ENCODE results near the gene EGFR.

Gene EGFR

DNA sequence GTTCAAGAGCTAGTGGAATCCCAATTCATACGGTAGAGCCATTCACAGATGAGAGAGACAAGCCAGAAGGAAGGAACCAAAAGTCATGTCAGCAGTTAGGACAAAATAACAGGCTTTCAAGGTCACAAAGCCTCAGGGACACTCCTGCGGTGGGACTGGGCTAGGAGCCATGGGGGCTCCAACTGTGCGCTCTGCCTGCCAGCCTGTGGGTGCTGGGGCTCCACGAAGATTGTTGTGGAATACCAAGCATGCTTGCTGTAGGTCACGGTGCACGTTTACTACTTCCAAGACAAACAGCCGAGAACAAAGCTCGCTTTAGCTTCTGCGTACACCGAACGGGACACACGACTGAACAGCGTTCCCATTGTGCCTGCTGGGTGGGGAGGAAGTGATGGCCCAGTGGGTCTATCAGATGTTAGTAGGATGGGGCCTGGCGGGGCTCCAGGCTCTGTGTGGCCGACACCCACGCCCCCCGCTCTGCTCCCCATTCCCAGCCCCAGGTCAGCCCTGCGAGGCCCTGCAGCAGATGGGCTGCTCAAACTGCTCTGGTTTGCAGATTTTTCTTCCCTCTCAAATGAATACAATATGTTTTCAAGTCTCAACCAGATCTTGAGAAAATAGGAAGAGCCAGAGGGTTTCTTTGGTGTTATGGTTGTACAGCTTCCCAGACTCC is 158.9 kb downstream of the EGFR start:
- DNase-seq: no peak

DNA sequence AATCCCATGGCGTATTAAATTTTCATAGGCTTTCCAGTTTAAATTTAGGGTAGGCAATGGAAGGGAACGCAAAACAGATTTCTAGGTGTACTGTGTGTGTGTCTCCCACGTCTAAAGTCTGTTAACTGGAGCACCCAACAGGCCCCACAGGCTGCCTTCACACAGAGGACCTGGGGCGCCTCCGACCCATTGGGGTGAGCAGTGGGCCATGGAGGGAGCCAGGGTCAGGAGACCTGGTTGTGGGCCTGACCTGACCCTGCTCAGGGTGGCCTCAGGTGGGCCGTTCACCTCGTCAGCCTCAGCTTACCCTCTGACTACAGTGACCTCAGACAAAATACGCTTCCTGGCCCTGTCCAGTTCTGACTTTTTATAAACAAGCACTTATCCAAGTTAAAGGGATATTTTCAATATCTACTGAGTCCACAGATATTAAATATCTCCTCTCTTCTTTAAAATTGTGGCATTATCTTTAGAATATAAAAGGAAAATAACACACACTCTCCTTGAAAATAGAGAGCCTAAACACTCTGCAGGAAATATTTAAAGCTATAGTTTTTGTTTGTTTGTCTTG is 159.6 kb downstream of the EGFR start:
- no peak for DNase-seq

DNA sequence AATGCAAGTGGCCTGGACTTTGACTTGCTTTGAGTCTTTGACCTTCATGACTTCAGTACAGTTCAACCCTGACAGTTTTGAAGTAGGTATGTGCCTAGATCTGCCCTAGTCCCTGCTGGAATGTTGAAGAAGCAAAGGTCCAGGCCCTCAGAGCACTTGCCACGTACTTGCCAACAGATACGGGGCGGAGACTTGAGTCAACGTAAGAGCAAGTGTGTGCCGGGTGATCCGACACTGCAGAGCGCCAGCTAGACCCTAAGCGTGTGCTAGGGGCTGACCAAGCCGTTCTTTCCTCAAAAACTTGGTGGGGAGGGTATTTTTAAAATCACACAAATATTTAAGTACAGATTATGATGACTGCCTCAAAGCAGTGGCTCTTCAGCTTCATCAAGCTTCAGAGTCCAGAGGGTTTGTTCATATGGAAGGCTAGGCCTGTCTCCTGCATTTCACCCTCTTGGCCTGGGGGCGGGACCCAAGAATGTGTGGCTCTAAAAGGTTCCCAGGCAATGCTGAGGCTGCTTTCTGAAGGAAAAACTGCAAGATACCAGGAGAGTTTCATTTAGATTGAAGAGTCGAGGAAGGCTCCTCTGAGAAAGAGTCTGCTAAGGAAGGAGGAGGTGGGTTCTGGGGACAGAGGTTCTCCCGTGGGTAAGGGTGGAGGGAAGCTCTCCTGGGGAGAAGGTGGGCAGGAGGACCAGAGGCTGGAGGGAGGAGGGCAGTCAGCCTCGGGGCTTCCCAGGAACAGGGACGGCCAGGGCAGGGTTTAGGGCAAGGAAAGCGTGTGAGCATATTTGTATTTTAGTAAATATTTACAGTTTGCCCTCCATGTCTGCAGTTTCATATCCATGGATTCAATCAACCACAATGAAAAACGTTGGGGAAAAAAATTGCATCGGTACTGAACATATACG is 160.3 kb downstream of the EGFR start:
- no peak for DNase-seq

DNA sequence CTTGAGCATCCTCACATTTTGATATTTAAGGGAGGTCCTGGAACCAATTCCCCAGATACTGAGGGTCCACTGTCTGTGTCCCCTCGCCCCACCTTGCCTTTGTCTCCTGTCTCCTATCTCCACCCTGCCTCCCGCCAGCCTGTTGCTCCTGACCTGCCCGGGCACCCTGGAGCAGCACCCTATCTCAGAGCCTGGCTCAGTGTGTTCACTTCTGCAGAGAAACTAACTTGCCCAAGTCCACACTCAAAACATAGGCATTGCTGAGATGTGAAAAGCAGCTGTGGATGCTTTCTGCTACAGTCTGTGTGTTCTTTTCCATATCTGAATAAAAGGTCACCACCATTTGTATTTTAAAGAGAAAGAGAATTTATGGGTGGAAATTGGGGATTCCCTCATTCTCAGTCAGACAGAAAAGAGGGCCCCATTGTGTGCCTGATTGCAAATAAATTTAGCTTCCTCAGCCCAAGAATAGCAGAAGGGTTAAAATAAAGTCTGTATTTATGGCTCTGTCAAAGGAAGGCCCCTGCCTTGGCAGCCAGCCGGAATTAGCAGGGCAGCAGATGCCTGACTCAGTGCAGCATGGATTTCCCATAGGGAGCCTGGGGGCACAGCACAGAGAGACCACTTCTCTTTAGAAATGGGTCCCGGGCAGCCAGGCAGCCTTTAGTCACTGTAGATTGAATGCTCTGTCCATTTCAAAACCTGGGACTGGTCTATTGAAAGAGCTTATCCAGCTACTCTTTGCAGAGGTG is 161.3 kb downstream of the EGFR start:
- DNase-seq: no peak

DNA sequence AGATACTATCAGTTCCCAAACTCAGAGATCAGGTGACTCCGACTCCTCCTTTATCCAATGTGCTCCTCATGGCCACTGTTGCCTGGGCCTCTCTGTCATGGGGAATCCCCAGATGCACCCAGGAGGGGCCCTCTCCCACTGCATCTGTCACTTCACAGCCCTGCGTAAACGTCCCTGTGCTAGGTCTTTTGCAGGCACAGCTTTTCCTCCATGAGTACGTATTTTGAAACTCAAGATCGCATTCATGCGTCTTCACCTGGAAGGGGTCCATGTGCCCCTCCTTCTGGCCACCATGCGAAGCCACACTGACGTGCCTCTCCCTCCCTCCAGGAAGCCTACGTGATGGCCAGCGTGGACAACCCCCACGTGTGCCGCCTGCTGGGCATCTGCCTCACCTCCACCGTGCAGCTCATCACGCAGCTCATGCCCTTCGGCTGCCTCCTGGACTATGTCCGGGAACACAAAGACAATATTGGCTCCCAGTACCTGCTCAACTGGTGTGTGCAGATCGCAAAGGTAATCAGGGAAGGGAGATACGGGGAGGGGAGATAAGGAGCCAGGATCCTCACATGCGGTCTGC is 162.2 kb downstream of the EGFR start:
- no peak for DNase-seq

DNA sequence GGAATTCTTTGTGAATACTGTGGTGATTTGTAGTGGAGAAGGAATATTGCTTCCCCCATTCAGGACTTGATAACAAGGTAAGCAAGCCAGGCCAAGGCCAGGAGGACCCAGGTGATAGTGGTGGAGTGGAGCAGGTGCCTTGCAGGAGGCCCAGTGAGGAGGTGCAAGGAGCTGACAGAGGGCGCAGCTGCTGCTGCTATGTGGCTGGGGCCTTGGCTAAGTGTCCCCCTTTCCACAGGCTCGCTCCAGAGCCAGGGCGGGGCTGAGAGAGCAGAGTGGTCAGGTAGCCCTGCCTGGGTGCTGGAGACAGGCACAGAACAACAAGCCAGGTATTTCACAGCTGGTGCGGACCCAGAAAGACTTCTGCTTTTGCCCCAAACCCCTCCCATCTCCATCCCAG is 162.9 kb downstream of the EGFR start:
- DNase-seq: no peak

DNA sequence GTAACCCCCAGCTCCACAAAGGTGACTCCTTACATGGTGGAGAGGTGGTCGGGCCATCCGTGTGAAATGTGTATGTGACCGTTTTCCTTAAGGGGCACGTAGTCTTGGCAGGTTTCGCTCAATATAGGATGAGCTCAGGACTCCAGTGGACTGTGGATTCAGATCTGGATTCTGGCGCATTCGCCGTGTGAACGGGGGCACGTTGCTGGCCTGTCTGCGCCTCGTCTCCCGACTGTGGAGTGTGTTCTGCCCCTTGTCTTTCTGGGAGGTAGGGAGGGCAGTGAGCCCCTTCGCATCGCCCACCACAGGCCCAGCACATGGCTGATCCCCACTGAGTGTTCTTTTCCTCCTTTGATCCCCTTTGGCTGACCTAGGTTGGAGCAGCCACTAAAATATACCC is 165.1 kb downstream of the EGFR start:
- no peak for DNase-seq

DNA sequence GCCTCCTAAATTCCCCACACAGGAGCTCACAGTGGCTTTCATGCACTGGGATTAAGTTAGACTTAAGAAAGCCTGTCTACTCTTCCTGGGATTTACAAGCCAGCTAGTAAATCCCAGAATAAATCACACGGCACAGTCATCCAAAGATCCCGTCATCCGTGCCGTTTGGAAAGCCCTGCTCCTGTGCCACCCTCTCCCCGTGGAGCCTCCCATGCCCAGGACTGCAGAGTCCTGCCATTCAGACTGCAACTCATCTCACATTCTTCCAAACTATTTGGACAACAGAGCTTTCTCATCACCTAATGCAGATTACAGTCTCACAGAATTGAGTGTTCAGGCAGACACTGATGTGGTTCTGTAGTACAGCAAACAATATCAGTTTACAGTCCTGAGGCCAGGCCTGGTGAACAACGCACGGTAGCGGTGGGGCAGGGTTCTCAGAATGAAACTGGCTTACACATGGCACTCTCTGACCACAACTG is 166.5 kb downstream of the EGFR start:
- DNase-seq: no peak

DNA sequence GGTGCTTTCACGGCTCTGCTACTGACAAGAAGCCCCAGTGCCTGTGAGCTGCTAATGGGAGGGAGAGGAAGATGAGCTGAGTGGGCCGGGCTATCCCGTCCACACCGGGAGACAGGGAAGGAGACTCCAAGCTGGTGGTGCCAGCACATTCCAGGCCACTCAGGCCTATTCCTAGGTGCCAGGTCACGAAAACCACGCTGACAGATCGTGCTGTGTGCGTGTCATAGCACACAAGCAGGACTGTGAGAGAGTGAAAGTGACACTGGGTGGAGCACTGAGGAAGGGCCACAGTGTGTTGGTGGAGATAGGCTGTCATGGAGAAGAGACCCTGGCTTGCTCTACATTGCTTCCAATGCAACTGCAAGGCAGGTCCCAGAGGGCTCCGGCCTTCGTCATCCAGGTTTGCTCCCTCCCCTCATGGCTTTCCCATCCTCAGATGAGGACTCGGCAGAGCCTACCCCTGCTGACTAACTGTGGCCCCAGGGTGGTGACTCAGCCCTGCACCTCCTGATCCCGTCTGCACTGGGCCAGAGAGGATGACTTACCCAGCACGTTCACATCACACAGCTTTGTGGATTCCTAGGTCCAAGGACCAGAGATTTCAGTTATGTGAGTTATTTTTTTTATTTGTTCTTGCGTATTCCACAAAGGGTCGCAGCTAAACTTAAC is 167.3 kb downstream of the EGFR start:
- no peak for DNase-seq

DNA sequence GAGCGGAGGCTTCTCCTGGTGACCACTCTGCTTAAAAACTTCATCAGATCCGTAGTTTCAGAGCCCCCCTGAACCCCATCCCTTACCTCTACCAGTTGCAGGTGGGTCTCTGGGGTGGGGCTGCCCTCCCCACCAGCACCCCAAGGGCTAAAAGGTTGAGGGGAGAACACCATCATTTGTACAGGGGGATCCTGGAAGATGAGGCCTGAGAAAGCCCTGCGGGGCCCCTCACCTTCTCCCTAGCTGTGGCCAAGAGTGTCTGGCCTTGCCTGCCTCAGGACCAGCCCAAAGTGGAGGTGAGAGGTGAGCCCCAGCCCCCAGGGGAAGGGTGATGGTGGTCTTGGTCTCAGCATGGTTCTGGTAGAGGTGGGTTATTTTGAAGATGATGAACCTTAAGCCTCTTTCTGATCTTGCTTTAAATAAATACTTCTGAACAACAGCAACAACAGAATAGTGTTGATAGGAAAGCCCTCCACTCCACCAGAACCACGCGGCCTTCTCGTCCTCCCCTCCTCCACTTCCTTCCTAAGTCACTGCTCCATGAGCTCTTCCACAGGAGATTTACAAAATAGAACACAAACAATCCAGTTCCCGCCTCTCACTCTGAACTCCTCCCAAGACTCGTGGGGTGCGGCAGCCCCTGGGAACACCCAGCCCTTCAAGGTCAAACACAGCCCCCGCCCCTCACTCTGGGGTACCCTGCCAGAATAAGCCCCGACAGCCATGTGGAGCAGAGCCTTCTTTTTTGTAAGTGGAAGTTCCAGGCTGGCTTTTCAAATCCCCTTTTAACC is 169.1 kb downstream of the EGFR start:
- no peak for DNase-seq

DNA sequence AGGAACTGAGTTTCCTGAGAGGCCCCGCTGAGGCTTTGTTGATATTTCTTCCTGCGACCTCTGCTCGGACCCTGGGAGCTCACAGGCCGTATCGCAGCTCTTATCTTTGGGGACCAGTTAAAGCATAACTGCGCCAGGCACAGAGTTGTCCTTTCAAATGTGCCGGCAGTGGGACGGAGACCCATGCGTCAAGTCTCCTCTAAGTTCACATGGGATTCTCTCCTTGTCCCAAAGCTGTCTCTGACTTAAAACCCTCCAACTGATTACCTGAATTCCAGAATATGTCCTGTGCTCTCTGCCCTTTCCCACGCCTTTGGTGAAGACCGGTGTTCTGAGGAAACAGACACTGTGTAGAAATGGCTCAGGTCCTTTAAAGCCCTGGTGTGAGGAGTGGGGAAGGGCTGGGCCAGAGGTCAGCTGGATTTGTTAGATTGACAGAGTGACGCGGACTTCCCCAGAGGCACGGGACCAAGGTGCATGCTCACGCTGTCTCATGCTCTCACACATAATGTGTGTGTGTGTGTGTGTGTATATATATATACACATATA is 169.8 kb downstream of the EGFR start:
- DNase-seq: no peak

DNA sequence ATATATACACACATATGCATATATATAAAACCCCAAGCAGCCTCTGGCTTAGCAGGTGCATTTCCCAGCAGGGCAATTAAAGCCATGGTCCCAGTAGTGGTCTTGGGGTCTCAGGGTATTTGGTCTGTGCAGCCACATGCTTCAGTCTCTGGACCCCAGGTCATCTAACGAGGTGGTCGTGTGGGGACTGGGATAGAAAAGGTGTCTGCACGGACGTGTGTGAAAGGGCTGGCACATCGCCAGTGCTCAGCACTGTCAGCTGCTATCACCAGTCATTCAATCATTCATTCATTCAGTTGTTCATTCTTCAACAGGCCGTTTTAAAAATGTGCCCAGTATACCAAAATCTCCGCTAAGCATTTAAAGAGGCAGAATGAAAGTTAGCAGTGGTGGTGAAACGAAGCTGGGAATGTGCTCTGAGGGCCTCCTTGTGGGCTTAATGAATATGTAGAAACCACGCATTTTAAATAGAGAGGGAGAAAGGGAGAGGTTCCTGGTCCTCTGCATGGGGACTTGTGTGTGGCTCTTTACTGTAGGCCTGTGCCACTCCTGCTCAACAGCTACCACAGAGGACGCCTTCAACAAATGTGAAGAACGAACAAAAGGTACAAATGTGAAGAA is 170.4 kb downstream of the EGFR start:
- no peak for DNase-seq

DNA sequence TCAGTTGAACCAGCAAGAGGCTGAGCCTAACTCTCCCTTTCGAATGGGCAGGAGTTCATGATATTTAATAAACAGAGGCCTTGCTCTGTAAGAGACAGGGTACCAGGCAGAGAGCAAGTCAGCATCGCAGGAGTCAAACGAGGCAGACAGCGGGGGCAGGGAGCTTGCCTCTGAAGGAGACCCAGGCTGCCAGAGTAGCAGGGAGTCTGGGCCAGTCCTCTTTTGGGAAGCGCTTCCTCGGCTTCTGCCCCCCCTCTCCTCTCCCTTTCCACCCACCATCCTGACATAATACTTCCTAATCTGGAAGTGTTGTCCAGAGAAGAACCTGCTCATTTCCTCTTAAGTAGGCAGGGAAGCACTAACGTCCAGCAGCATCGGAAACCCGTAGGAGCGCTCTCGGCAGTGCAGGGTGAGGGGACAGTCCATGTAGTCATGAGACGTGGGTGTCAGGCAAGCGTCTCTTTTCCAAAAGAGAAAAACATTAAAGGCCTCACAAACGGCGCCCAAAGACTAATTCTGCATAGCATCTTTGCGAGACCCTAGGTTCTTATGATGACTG is 171.1 kb downstream of the EGFR start:
- no peak for DNase-seq

DNA sequence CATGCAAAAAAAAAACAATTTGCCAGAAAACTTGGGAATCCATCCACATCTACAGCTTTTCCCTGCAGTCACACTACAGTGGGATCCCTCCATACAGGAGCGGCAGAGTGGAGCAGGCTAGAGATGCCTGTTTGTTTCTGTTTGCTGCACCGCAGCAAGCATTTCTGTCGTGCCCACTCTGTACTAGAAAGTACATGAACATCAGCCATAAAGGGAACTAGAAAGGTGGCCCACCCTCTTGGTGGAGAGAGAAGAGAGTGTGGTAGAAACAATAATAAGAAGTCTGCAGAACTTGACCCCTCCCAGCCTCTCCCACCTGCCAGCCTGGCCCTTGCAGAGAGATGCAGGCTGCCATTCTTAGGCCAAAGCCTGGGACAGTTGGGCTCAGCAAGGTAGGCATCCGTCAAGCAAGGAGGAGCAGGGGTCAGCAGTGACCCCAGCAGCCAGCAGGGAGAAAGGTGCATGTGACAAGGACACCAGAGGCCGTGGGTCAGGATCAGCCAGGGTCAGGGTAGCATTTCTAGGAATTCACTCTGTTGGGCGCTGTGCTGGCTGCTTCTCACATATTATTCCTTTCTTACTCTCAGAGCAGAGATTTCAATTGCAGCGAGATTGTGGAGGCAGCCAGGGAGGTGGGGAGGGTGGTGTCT is 171.8 kb downstream of the EGFR start:
- no peak for DNase-seq

DNA sequence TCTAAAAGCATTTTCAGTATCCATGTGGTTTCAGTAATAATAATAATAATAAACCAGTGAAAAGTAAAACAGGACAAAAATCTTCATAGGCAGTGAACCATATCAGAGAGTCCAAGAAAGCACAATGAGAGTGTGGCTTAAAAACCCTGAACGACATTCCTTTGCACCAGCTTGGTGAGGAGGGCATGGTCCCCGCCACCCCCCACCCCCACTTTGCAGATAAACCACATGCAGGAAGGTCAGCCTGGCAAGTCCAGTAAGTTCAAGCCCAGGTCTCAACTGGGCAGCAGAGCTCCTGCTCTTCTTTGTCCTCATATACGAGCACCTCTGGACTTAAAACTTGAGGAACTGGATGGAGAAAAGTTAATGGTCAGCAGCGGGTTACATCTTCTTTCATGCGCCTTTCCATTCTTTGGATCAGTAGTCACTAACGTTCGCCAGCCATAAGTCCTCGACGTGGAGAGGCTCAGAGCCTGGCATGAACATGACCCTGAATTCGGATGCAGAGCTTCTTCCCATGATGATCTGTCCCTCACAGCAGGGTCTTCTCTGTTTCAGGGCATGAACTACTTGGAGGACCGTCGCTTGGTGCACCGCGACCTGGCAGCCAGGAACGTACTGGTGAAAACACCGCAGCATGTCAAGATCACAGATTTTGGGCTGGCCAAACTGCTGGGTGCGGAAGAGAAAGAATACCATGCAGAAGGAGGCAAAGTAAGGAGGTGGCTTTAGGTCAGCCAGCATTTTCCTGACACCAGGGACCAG is 172.5 kb downstream of the EGFR start:
- no peak for DNase-seq

DNA sequence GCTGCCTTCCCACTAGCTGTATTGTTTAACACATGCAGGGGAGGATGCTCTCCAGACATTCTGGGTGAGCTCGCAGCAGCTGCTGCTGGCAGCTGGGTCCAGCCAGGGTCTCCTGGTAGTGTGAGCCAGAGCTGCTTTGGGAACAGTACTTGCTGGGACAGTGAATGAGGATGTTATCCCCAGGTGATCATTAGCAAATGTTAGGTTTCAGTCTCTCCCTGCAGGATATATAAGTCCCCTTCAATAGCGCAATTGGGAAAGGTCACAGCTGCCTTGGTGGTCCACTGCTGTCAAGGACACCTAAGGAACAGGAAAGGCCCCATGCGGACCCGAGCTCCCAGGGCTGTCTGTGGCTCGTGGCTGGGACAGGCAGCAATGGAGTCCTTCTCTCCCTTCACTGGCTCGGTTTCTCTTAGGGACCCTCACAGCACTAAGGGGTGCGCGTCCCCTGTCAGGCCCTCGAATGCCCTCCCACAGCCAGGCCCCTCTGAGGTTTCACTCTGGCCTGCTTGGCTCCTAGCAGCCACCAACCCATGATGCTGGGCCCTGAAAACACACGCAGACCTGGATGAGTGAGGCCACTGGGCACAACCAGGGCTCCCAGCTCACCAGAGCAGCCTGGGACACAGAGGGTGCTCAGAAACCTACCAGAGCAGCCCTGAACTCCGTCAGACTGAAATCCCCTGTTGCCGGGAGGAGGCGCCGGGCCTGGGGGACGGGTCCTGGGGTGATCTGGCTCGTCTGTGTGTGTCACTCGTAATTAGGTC is 173.3 kb downstream of the EGFR start:
- no peak for DNase-seq

DNA sequence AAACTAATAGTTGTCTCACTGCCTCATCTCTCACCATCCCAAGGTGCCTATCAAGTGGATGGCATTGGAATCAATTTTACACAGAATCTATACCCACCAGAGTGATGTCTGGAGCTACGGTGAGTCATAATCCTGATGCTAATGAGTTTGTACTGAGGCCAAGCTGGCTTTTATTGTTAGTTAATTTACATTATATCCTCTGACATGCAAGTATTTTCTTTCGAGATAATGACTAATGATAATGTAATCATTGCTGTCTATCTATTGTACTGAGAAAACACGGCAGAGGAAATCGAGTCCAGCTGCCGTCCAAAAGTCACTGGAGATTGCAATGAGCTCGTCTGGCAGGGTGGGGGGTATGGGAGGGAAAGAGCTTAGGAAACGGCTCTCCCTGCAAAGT is 173.9 kb downstream of the EGFR start:
- DNase-seq: no peak

DNA sequence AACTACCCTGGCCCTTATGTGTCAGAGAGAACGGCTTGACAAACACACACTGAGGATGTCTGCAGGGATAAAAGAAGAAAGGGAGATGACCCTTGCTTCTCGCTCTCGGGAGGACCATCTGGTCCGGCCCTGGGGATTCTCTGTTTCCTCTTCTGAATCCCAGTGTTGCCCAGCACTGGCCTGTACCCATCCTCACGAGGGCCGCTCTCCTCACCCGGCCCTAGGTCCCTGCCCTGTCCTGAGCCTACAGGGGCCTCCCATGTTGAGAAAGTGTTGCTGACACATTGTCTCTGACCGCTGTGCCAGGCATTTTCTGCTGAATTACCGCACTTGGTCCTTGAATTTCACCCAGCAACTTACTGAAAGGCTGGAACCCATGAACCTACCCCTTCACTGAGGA is 174.4 kb downstream of the EGFR start:
- DNase-seq: no peak
